ENCODE data around the gene PCSK6. TPM values are rescaled to one million over a fixed set of nuclear protein-coding genes. Genes with fewer than 3 reads are reported as not detected.

PCSK6 gene
- total RNA-seq, 1 donor from 2014 or later = 3.7 TPM

- TF ChIP-seq, protein P1, sequence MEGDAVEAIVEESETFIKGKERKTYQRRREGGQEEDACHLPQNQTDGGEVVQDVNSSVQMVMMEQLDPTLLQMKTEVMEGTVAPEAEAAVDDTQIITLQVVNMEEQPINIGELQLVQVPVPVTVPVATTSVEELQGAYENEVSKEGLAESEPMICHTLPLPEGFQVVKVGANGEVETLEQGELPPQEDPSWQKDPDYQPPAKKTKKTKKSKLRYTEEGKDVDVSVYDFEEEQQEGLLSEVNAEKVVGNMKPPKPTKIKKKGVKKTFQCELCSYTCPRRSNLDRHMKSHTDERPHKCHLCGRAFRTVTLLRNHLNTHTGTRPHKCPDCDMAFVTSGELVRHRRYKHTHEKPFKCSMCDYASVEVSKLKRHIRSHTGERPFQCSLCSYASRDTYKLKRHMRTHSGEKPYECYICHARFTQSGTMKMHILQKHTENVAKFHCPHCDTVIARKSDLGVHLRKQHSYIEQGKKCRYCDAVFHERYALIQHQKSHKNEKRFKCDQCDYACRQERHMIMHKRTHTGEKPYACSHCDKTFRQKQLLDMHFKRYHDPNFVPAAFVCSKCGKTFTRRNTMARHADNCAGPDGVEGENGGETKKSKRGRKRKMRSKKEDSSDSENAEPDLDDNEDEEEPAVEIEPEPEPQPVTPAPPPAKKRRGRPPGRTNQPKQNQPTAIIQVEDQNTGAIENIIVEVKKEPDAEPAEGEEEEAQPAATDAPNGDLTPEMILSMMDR (conservative IDR thresholded peaks at IDR 0.05; ENCODE audit: low read depth, low read length) = no peak
- H3K4me3 ChIP-seq (ENCODE audit: low read depth, low read length) = no peak overlapping the region
- no peak for DNase-seq (ENCODE audit: low read depth)
These were observed 45.8 kb upstream of the PCSK6 start for GRCh38 chr15:101535170-101535902.

DNA sequence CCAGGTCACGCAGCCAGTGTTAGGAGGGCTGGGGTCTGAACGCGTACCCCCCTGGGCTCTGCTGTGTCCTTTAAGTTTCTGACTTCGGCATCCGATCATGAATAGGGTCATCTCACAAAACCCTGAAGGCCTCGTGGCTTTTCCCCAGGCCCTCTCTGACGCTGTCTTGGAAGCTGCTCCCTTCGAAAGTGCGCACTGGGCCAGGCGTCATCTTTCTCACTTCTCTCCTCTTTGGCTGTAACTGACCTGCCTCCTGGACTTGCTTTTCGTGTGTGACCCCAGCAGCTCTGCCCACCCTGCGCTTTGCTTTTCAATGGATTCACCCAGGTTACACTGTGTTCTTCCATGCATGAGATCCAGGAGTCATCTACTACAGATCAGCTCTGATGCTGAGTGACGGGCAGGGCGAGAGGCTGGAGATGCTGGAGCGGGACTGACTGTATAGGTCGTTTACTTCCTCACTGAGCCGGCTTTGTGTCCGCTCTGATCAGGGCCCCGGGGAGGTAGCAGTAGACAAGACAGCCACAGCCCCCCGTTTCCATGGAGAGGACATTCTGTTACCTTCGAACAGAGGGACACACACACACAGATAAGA, 45.0 kb upstream of the PCSK6 start:
- DNase-seq (ENCODE audit: low read depth) = no peak
- H3K4me3 ChIP-seq (ENCODE audit: low read depth, low read length) = no peak overlapping the region
- TF ChIP-seq, protein P1 (conservative IDR thresholded peaks at IDR 0.05; ENCODE audit: low read depth, low read length) = no peak

DNA sequence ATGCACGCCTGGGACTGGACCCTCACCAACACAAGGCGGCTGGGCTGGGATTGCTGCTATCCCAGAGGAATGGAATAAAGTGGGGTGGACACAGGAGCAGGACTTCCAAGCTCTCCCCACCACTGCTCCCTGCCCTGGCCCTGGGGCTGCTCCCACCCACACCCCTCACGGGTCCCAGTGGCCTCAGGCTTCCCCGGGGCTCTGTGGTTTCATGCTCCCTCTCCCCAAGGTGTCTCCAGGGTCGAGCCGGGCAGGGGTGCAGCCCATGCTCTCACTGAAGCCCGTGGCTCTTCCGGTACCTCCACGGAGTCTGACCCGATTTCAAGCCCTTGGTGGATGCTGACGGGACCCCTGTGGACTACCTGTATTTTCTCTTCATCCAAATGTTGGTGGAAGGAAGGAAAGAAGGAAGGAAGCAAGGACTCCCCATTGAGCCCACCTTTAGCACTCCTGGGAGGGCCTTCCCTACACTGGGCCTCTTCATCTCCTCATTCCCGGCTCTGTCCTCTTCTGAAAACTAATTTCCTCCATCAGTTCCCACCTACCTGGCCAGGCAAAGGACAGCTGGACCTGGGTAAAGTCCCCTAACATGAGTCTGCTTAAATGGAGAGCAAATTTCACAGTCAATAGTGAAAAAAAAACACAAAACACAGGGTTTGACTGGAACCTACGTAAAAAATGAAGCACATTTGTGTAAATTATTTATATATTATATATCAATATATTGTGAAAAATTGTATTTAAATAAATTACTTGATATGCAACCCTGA, 44.0 kb upstream of the PCSK6 start:
- TF ChIP-seq, protein P1 (conservative IDR thresholded peaks at IDR 0.05; ENCODE audit: low read depth, low read length) = no peak
- no peak for DNase-seq (ENCODE audit: low read depth)
- H3K4me3 ChIP-seq (ENCODE audit: low read depth, low read length) = no peak overlapping the region

DNA sequence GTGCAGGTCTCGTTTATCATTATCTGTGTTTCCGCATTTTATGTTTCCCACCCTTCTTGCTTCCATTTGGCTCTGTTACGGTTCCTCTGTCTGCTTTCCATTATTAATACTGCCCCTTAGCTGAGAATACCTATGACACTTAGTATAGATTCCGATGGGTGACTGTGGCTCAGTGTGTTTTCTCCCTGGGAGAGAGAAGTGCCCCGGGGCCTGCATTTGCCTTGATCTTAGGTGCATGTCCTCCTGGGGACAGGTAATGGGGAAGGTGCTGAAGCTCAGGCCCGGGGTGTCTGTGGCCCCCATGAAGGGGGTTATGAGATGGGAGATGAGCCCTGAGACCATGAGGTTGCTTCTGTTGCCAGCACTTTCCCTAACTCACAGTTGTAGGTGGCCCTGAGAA, 43.4 kb upstream of the PCSK6 start:
- DNase-seq (ENCODE audit: low read depth) = no peak
- TF ChIP-seq, protein P1 (conservative IDR thresholded peaks at IDR 0.05; ENCODE audit: low read depth, low read length) = no peak
- H3K4me3 ChIP-seq (ENCODE audit: low read depth, low read length) = no peak overlapping the region

- no peak overlapping the region for H3K4me3 ChIP-seq (ENCODE audit: low read depth, low read length)
- no peak for DNase-seq (ENCODE audit: low read depth)
- TF ChIP-seq, protein P1 (conservative IDR thresholded peaks at IDR 0.05; ENCODE audit: low read depth, low read length) = no peak
These were observed 41.7 kb upstream of the PCSK6 start for GRCh38 chr15:101531170-101531569.

GRCh38 chr15:101530224-101530958, 40.9 kb upstream of the PCSK6 start:
- H3K4me3 ChIP-seq (ENCODE audit: low read depth, low read length) = no peak overlapping the region
- TF ChIP-seq, protein P1 (conservative IDR thresholded peaks at IDR 0.05; ENCODE audit: low read depth, low read length) = no peak
- DNase-seq (ENCODE audit: low read depth) = no peak
